Caco-2 (cell line): Measurements from ENCODE around the gene EMC9. TPM values are rescaled to one million over a fixed set of nuclear protein-coding genes. Genes with fewer than 3 reads are reported as not detected.

Source experiments
- BruUV-seq: library from RNA; stranded (reverse); fragments of 400-500 nt; replicated peaks from 2 replicates; lab custom pipeline; 2021; lab: Mats Ljungman, UMichigan
- CTCF ChIA-PET: fragments of 300-600 bp; sonication (Branson Sonifier 250); formaldehyde crosslinking; loops from one replicate; lab custom pipeline; 2022; ENCODE audit warnings: antibody characterized with exemption; lab: Charles Lee
- POLR2A ChIA-PET: fragments of 300-600 bp; sonication (Branson Sonifier 250); formaldehyde crosslinking; loops from one replicate; lab custom pipeline; 2022; ENCODE audit warnings: antibody characterized with exemption; lab: Charles Lee
- DNase-seq, 2 experiments: peaks; one replicate each; pipeline versions ENCODE4 v3.0.0 to v3.0.0-alpha.2; 2020 to 2022
- H3K27me3 ChIP-seq: replicated peaks from 2 replicates; pipeline ENCODE4 v1.6.0; 2011; ENCODE audit warnings: low read length; ENCODE audit not compliant: control insufficient read depth, insufficient read depth
- H3K36me3 ChIP-seq: 2 replicates; pipeline ENCODE4 v1.5.1; 2011; ENCODE audit warnings: low read length; ENCODE audit not compliant: control insufficient read depth, insufficient read depth
- H3K4me1 ChIP-seq: fragments of 250-450 bp; sonication (Bioruptor Pico); 2 replicates; pipeline ENCODE4 v1.5.1; 2020; ENCODE audit warnings: mild to moderate bottlenecking
- H3K4me3 ChIP-seq: 2 replicates; pipeline ENCODE4 v1.5.1; 2011; ENCODE audit warnings: low read depth, mild to moderate bottlenecking, control low read depth, low read length
- H3K9me3 ChIP-seq: fragments of 250-450 bp; sonication (Bioruptor Pico); 2 replicates; pipeline ENCODE4 v1.5.1; 2020; ENCODE audit warnings: mild to moderate bottlenecking, moderate library complexity
- H3K27ac Mint-ChIP-seq: one replicate; pipeline ENCODE4 v1.8.0; 2022; ENCODE audit warnings: mixed read lengths; ENCODE audit not compliant: unreplicated experiment
- H3K27me3 Mint-ChIP-seq: one replicate; pipeline ENCODE4 v1.8.0; 2022; ENCODE audit warnings: mixed read lengths; ENCODE audit not compliant: insufficient read depth, unreplicated experiment
- H3K36me3 Mint-ChIP-seq: one replicate; pipeline ENCODE4 v1.8.0; 2022; ENCODE audit warnings: mild to moderate bottlenecking, mixed read lengths; ENCODE audit not compliant: insufficient read depth, unreplicated experiment
- H3K4me1 Mint-ChIP-seq: one replicate; pipeline ENCODE4 v1.8.0; 2022; ENCODE audit warnings: low read depth, mixed read lengths; ENCODE audit not compliant: unreplicated experiment
- H3K4me3 Mint-ChIP-seq: one replicate; pipeline ENCODE4 v1.8.0; 2022; ENCODE audit warnings: mild to moderate bottlenecking, moderate library complexity, mixed read lengths; ENCODE audit not compliant: unreplicated experiment
- H3K9me3 Mint-ChIP-seq: one replicate; pipeline ENCODE4 v1.8.0; 2022; ENCODE audit warnings: mixed read lengths; ENCODE audit not compliant: unreplicated experiment
- intact Hi-C: fragments of 100-400 bp; cut with micrococcal nuclease; formaldehyde crosslinking; loops from one replicate; pipeline ENCODE4 v1.10.0; 2022; ENCODE audit not compliant: unreplicated experiment
- total RNA-seq: library from RNA; stranded (reverse); gene quantifications from 2 replicates; pipeline ENCODE4 v1.2.3, GENCODE V29; 2022
- TF ChIP-seq, protein P1 (sequence below), 2 experiments: fragments of 200-600 bp in 1 of 2; IDR thresholded peaks; 1 replicate in 1 of 2; 2 replicates in 1 of 2; pipeline versions ENCODE4 v1.5.1 to v1.8.0; 2011 to 2022; ENCODE audit warnings: antibody characterized with exemption in 1 of 2, control low read depth in 1 of 2, inconsistent platforms in 1 of 2, low read depth in 1 of 2, low read length in 1 of 2, mild to moderate bottlenecking in 1 of 2, moderate library complexity in 1 of 2; ENCODE audit not compliant: insufficient read depth in 1 of 2, severe bottlenecking in 1 of 2, unreplicated experiment in 1 of 2

Gene EMC9
- total RNA-seq, 1 experiment from 2014 or later = 31.1 TPM

GRCh38 chr14:24150567-24150966 is 9.2 kb upstream of the EMC9 start:
- peaks cover 4% of the 10 kb centered on the region; the same call in 1 of the 2 replicates for H3K36me3 ChIP-seq
- H3K27me3 ChIP-seq = no peaks in the 10 kb centered on the region
- Mint-ChIP-seq H3K27ac (no peak overlapping the region), H3K27me3 (no peaks in the 10 kb centered on the region), H3K9me3 (no peaks in the 10 kb centered on the region), H3K36me3 (peaks cover 66% of the 10 kb centered on the region), H3K4me3 (no peak overlapping the region), H3K4me1 (peaks cover 4% of the 10 kb centered on the region)
- H3K4me1 ChIP-seq = peaks cover 6% of the 10 kb centered on the region
- no peaks in the 10 kb centered on the region for H3K9me3 ChIP-seq
- BruUV-seq = no TSS peak
- DNase-seq = no peak
- no peak overlapping the region for H3K4me3 ChIP-seq
- CTCF ChIA-PET = interaction anchor here (1.3 kb wide), 1 partner anchor 11 kb away, joined by 5 read pairs; the partner anchor contains the start of gene IRF9
- intact Hi-C loops = no loop called here
- TF ChIP-seq, protein P1, sequence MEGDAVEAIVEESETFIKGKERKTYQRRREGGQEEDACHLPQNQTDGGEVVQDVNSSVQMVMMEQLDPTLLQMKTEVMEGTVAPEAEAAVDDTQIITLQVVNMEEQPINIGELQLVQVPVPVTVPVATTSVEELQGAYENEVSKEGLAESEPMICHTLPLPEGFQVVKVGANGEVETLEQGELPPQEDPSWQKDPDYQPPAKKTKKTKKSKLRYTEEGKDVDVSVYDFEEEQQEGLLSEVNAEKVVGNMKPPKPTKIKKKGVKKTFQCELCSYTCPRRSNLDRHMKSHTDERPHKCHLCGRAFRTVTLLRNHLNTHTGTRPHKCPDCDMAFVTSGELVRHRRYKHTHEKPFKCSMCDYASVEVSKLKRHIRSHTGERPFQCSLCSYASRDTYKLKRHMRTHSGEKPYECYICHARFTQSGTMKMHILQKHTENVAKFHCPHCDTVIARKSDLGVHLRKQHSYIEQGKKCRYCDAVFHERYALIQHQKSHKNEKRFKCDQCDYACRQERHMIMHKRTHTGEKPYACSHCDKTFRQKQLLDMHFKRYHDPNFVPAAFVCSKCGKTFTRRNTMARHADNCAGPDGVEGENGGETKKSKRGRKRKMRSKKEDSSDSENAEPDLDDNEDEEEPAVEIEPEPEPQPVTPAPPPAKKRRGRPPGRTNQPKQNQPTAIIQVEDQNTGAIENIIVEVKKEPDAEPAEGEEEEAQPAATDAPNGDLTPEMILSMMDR (IDR thresholded peaks at IDR 0.05; ENCODE audit: insufficient read depth in 1 of 2, low read depth in 1 of 2, low read length in 1 of 2, severe bottlenecking in 1 of 2, unreplicated experiment in 1 of 2) = no peak
- POLR2A ChIA-PET = no interaction called here

- peaks cover 6% of the 10 kb centered on the region for H3K4me1 ChIP-seq
- no peaks in the 10 kb centered on the region for H3K27me3 Mint-ChIP-seq
- H3K36me3 Mint-ChIP-seq = peaks cover 62% of the 10 kb centered on the region
These were observed 8.7 kb upstream of the EMC9 start for GRCh38 chr14:24150061-24150460.

DNA sequence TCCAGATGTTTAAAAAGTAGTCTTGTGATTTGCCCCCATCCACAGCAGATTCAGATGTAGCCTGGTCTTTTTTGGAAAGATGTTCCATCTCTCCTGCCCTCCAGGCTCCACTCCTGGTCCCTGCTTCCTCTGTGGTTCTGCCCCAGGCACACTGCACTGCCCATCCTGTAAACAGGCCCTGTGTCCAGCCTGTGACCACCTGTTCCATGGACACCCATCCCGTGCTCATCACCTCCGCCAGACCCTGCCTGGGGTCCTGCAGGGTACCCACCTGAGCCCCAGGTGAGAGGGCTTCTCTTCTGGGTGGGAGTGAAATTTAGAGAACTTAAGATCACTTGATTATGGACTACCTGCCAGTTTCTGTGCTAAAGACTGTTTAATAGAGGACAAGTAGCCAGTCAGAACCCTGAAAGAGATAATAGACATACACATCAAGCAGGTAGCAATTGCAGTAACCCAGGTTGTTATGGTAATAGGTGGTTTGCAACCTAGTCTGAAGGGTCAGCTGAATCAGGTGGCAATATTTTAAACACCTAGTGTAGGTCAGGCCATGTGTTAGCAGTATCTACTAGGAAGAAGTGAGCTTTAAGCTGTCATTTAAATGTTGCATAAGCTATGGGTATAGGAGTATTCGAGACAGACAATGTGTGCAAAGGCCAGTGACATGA is 8.0 kb upstream of the EMC9 start:
- Mint-ChIP-seq H3K36me3 (peaks cover 62% of the 10 kb centered on the region), H3K27ac (no peak overlapping the region), H3K4me3 (no peak overlapping the region), H3K9me3 (no peaks in the 10 kb centered on the region), H3K4me1 (peaks cover 8% of the 10 kb centered on the region), H3K27me3 (no peaks in the 10 kb centered on the region)
- TF ChIP-seq, protein P1 (IDR thresholded peaks at IDR 0.05; ENCODE audit: insufficient read depth in 1 of 2, low read depth in 1 of 2, low read length in 1 of 2, severe bottlenecking in 1 of 2, unreplicated experiment in 1 of 2) = no peak
- BruUV-seq = no TSS peak
- H3K9me3 ChIP-seq = no peaks in the 10 kb centered on the region
- H3K4me1 ChIP-seq = peaks cover 6% of the 10 kb centered on the region
- H3K27me3 ChIP-seq = no peaks in the 10 kb centered on the region
- POLR2A ChIA-PET = interaction anchor here (0.5 to 1.2 kb wide), 2 partner anchors 36 to 714 kb away, joined by 4 to 6 read pairs; no protein-coding TSS in a partner anchor
- CTCF ChIA-PET = interaction anchor here (1.3 to 4.1 kb wide), 2 partner anchors 12 kb away, joined by 5 to 47 read pairs; partner anchors contain the start of gene IRF9
- H3K36me3 ChIP-seq = peaks cover 5% of the 10 kb centered on the region; the same call in 1 of the 2 replicates
- intact Hi-C loops = no loop called here
- no peak overlapping the region for H3K4me3 ChIP-seq
- no peak for DNase-seq

More at GRCh38 chr14:24150061-24150460, 8.7 kb upstream of the EMC9 start:
- CTCF ChIA-PET = interaction anchor here (1.3 kb wide), 1 partner anchor 11 kb away, joined by 5 read pairs; the partner anchor contains the start of gene IRF9
- Histone ChIP-seq H3K27me3 (no peaks in the 10 kb centered on the region), H3K9me3 (no peaks in the 10 kb centered on the region), H3K36me3 (peaks cover 4% of the 10 kb centered on the region; the same call in 1 of the 2 replicates), H3K4me3 (no peak overlapping the region)
- no peak overlapping the region for H3K4me3 Mint-ChIP-seq
- intact Hi-C loops = no loop called here
- no TSS peak for BruUV-seq
- TF ChIP-seq, protein P1 (IDR thresholded peaks at IDR 0.05; ENCODE audit: insufficient read depth in 1 of 2, low read depth in 1 of 2, low read length in 1 of 2, severe bottlenecking in 1 of 2, unreplicated experiment in 1 of 2) = no peak
- POLR2A ChIA-PET = interaction anchor here (0.5 to 1.2 kb wide), 2 partner anchors 36 to 714 kb away, joined by 4 to 6 read pairs; no protein-coding TSS in a partner anchor
- DNase-seq = no peak
- no peak overlapping the region for H3K27ac Mint-ChIP-seq
- H3K4me1 Mint-ChIP-seq = peaks cover 8% of the 10 kb centered on the region
- no peaks in the 10 kb centered on the region for H3K9me3 Mint-ChIP-seq
